ENCODE results near the gene DOK5.

DOK5 gene

GRCh38 chr20:54525916-54526590 lies 50.7 kb downstream of the DOK5 start:
- no peak for DNase-seq (ENCODE audit: insufficient read length, low spot score)
- FAIRE-seq: no peak
- TF ChIP-seq CTCF (IDR thresholded peaks at IDR 0.05; ENCODE audit: insufficient read depth, missing control alignments): no peak

DNA sequence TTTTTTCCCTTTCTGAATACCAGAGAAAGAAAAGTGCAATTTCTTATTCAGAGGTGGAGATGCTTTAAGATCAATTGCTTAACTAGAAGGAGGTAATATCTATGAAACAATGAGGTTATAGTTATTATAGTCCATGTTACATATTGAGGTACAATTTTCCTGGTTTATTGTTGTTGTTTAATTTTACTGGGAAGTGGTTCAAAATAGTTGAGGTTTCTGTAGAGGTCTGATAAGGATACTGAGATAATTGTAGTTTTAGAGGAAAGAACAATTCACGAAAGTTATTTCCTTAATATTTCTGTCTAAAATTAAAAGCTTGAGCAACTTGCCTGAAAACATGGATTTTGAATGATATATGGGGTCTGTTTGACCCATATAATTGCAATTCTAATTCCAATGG lies 51.4 kb downstream of the DOK5 start:
- TF ChIP-seq CTCF (IDR thresholded peaks at IDR 0.05; ENCODE audit: insufficient read depth, missing control alignments): no peak
- FAIRE-seq (no peak), DNase-seq (ENCODE audit: insufficient read length, low spot score) (no peak)

- FAIRE-seq (no peak), DNase-seq (ENCODE audit: insufficient read length, low spot score) (no peak)
- no peak for TF ChIP-seq CTCF (IDR thresholded peaks at IDR 0.05; ENCODE audit: insufficient read depth, missing control alignments)
Measured at GRCh38 chr20:54532573-54532972, 57.2 kb downstream of the DOK5 start.

DNA sequence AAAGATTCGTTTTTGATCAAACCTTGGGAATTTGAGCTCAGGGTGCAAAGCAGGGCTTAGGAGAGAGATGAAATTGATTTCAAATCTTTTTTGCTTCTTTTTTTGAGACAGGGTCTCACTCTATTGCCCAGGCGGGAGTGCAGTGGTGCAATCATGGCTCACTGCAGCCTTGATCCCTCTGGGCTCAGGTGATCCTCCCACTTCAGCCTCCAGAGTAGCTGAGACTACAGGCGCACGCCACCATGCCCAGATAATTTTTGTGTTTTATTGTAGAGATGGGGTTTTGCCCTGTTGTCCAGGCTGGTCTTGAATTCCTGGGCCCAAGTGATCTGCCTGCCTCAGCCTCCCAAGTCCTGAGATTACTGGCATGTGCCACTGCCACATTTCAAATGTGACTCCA lies 58.7 kb downstream of the DOK5 start:
- no peak for DNase-seq (ENCODE audit: insufficient read length, low spot score)
- TF ChIP-seq CTCF (IDR thresholded peaks at IDR 0.05; ENCODE audit: insufficient read depth, missing control alignments): no peak
- no peak for FAIRE-seq

DNA sequence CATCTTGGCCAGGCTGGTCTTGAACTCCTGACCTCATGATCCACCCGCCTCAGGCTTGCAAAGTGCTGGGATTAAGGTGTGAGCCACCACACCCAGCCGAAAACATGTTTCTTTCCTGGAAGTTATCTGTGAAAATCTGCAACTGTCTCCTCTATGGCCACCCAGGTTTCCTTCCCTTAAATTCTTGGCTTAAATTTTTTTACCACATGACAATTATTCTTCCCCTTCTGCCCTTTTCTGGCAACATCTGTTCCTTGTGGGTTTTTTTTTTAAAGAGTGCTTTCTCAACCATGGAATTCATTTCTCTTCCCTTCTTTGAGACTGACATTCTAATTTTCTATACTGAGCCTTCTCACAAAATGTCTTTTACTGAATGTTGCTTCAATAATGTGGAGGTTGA lies 59.6 kb downstream of the DOK5 start:
- DNase-seq (ENCODE audit: insufficient read length, low spot score) (no peak), FAIRE-seq (no peak)

GRCh38 chr20:54535746-54536145 lies 60.4 kb downstream of the DOK5 start:
- no peak for DNase-seq (ENCODE audit: insufficient read length, low spot score)
- no peak for FAIRE-seq
- TF ChIP-seq CTCF (IDR thresholded peaks at IDR 0.05; ENCODE audit: insufficient read depth, missing control alignments): no peak

More for the DNA sequence above, 59.6 kb downstream of the DOK5 start:
- no peak for TF ChIP-seq CTCF (IDR thresholded peaks at IDR 0.05; ENCODE audit: insufficient read depth, missing control alignments)

- no peak for FAIRE-seq
- no peak for TF ChIP-seq CTCF (IDR thresholded peaks at IDR 0.05; ENCODE audit: insufficient read depth, missing control alignments)
Measured at GRCh38 chr20:54539521-54540046, 64.2 kb downstream of the DOK5 start.

More at GRCh38 chr20:54539521-54540046, 64.2 kb downstream of the DOK5 start:
- DNase-seq (ENCODE audit: insufficient read length, low spot score): no peak
